H1 (cell line): Measurements from ENCODE around the gene OXNAD1.

Experiments used
- ASH2L ChIP-seq: fragments of 200-600, 300-600 bp; sonication (generic); IDR thresholded peaks from one replicate; pipeline ENCODE4 v1.7.1; 2017; ENCODE audit warnings: low read length
- EP300 ChIP-seq, 2 experiments: IDR thresholded peaks; 1 replicate in 1 of 2; 2 replicates in 1 of 2; pipeline ENCODE4 v1.6.1; 2011 to 2012; ENCODE audit warnings: low read depth in 2 of 2, low read length in 2 of 2, mild to moderate bottlenecking in 2 of 2, borderline replicate concordance in 1 of 2, inconsistent platforms in 1 of 2, moderate library complexity in 1 of 2
- EZH2 ChIP-seq: fragments of 200-600 bp; sonication (generic); IDR thresholded peaks from 2 replicates; pipeline ENCODE4 v1.7.1; 2012; ENCODE audit warnings: low read depth, mild to moderate bottlenecking, moderate library complexity, low read length, inconsistent platforms; ENCODE audit not compliant: severe bottlenecking
- JUND ChIP-seq: IDR thresholded peaks from 2 replicates; pipeline ENCODE4 v1.6.1; 2011; ENCODE audit warnings: mild to moderate bottlenecking, improper control_type of control experiment, low read length
- POLR2A ChIP-seq, 2 experiments: IDR thresholded peaks; 1 replicate in 1 of 2; 2 replicates in 1 of 2; pipeline ENCODE4 v1.6.1; 2011; ENCODE audit warnings: low read depth in 2 of 2, low read length in 2 of 2, mild to moderate bottlenecking in 2 of 2; ENCODE audit errors: control extremely low read depth in 1 of 2
- POLR2AphosphoS5 ChIP-seq: IDR thresholded peaks from 2 replicates; pipeline ENCODE4 v1.6.1; 2011; ENCODE audit warnings: low read depth, low read length
- SRF ChIP-seq: IDR thresholded peaks from 2 replicates; pipeline ENCODE4 v1.6.1; 2011; ENCODE audit warnings: mild to moderate bottlenecking, low read depth, low read length, moderate library complexity
- ZNF274 ChIP-seq: IDR thresholded peaks from 2 replicates; pipeline ENCODE4 v1.7.0; 2012; ENCODE audit warnings: low read length, borderline replicate concordance; ENCODE audit errors: extremely low read depth
- TF ChIP-seq, protein P1 (sequence below): fragments of 300-600 bp; sonication (generic); IDR thresholded peaks from 2 replicates; pipeline ENCODE4 v1.7.1; 2012; ENCODE audit warnings: low read length, moderate library complexity, mild to moderate bottlenecking, inconsistent platforms; ENCODE audit not compliant: insufficient replicate concordance

DNA sequence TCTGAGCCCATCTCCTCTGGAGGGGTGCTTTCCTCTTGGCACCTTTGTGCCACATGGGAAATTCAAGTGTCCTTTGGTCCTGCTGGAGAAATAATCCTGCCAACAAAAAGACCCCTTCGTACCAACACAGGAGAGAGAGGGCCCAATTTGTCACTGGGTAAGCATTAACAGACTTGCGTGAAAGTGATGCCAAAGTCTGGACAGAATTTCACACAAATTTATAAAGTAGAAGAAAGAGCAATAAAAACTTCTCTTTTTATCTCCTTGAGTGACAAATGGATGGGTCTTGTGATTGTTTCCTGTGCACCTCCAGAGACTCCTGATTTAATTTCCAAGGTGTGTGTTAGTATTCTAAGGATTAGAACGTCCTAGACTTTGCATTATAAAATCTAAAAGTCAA lies 15.1 kb upstream of the OXNAD1 start:
- TF ChIP-seq, protein P1, sequence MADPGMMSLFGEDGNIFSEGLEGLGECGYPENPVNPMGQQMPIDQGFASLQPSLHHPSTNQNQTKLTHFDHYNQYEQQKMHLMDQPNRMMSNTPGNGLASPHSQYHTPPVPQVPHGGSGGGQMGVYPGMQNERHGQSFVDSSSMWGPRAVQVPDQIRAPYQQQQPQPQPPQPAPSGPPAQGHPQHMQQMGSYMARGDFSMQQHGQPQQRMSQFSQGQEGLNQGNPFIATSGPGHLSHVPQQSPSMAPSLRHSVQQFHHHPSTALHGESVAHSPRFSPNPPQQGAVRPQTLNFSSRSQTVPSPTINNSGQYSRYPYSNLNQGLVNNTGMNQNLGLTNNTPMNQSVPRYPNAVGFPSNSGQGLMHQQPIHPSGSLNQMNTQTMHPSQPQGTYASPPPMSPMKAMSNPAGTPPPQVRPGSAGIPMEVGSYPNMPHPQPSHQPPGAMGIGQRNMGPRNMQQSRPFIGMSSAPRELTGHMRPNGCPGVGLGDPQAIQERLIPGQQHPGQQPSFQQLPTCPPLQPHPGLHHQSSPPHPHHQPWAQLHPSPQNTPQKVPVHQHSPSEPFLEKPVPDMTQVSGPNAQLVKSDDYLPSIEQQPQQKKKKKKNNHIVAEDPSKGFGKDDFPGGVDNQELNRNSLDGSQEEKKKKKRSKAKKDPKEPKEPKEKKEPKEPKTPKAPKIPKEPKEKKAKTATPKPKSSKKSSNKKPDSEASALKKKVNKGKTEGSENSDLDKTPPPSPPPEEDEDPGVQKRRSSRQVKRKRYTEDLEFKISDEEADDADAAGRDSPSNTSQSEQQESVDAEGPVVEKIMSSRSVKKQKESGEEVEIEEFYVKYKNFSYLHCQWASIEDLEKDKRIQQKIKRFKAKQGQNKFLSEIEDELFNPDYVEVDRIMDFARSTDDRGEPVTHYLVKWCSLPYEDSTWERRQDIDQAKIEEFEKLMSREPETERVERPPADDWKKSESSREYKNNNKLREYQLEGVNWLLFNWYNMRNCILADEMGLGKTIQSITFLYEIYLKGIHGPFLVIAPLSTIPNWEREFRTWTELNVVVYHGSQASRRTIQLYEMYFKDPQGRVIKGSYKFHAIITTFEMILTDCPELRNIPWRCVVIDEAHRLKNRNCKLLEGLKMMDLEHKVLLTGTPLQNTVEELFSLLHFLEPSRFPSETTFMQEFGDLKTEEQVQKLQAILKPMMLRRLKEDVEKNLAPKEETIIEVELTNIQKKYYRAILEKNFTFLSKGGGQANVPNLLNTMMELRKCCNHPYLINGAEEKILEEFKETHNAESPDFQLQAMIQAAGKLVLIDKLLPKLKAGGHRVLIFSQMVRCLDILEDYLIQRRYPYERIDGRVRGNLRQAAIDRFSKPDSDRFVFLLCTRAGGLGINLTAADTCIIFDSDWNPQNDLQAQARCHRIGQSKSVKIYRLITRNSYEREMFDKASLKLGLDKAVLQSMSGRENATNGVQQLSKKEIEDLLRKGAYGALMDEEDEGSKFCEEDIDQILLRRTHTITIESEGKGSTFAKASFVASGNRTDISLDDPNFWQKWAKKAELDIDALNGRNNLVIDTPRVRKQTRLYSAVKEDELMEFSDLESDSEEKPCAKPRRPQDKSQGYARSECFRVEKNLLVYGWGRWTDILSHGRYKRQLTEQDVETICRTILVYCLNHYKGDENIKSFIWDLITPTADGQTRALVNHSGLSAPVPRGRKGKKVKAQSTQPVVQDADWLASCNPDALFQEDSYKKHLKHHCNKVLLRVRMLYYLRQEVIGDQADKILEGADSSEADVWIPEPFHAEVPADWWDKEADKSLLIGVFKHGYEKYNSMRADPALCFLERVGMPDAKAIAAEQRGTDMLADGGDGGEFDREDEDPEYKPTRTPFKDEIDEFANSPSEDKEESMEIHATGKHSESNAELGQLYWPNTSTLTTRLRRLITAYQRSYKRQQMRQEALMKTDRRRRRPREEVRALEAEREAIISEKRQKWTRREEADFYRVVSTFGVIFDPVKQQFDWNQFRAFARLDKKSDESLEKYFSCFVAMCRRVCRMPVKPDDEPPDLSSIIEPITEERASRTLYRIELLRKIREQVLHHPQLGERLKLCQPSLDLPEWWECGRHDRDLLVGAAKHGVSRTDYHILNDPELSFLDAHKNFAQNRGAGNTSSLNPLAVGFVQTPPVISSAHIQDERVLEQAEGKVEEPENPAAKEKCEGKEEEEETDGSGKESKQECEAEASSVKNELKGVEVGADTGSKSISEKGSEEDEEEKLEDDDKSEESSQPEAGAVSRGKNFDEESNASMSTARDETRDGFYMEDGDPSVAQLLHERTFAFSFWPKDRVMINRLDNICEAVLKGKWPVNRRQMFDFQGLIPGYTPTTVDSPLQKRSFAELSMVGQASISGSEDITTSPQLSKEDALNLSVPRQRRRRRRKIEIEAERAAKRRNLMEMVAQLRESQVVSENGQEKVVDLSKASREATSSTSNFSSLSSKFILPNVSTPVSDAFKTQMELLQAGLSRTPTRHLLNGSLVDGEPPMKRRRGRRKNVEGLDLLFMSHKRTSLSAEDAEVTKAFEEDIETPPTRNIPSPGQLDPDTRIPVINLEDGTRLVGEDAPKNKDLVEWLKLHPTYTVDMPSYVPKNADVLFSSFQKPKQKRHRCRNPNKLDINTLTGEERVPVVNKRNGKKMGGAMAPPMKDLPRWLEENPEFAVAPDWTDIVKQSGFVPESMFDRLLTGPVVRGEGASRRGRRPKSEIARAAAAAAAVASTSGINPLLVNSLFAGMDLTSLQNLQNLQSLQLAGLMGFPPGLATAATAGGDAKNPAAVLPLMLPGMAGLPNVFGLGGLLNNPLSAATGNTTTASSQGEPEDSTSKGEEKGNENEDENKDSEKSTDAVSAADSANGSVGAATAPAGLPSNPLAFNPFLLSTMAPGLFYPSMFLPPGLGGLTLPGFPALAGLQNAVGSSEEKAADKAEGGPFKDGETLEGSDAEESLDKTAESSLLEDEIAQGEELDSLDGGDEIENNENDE = no peak
- TF ChIP-seq JUND (no peak), ASH2L (no peak), EP300 (IDR thresholded peaks at IDR 0.05; ENCODE audit: borderline replicate concordance in 1 of 2, low read depth in 2 of 2, low read length in 2 of 2) (no peak), SRF (no peak), EZH2 (no peak), ZNF274 (no peak), POLR2A (IDR thresholded peaks at IDR 0.05; ENCODE audit: control extremely low read depth in 1 of 2, low read depth in 2 of 2, low read length in 2 of 2) (no peak), POLR2AphosphoS5 (no peak)
